AG09319 (cell line): ENCODE measurements around the gene COX17.

Experiments used
- DNase-seq: peaks from one replicate; pipeline ENCODE4 v3.0.0-alpha.2; 2010; ENCODE audit warnings: low read depth; ENCODE audit errors: extremely low read depth
- CTCF ChIP-seq: IDR thresholded peaks from 2 replicates; pipeline ENCODE4 v1.5.1; 2011; ENCODE audit warnings: low read depth, mild to moderate bottlenecking, inconsistent platforms, low read length, moderate library complexity

COX17 gene

GRCh38 chr3:119660474-119661440 is 16.4 kb downstream of the COX17 start, which contains the start of gene POPDC2:
Gene POPDC2, minus strand, starts transcription at chr3:119660589. Its CDS starts 166 bp downstream, at chr3:119660423.
- no peak for DNase-seq
- no peak for TF ChIP-seq CTCF

GRCh38 chr3:119659606-119660291 is 17.5 kb downstream of the COX17 start:
- TF ChIP-seq CTCF = no peak
- DNase-seq = no peak

GRCh38 chr3:119658994-119659393 is 18.2 kb downstream of the COX17 start:
- DNase-seq = no peak

GRCh38 chr3:119657887-119658702 is 19.1 kb downstream of the COX17 start:
- DNase-seq = no peak
- no peak for TF ChIP-seq CTCF

More at GRCh38 chr3:119658994-119659393, 18.2 kb downstream of the COX17 start:
- TF ChIP-seq CTCF = no peak

- TF ChIP-seq CTCF = no peak
- no peak for DNase-seq
Measured at GRCh38 chr3:119653876-119654275, 23.3 kb downstream of the COX17 start.

GRCh38 chr3:119652306-119653033 is 24.7 kb downstream of the COX17 start:
- no peak for DNase-seq
- no peak for TF ChIP-seq CTCF
